Measurements from ENCODE around the gene MAN1A2.
A peak's percentile ranks its signal among the peaks of the same experiment; 100 is the strongest.

The MAN1A2 gene

GRCh38 chr1:117562581-117563491 is 195.6 kb downstream of the MAN1A2 start:
- no peak for DNase-seq

- no peak for DNase-seq
Measured at GRCh38 chr1:117563492-117563875, 196.2 kb downstream of the MAN1A2 start.

GRCh38 chr1:117564227-117565075 is 197.2 kb downstream of the MAN1A2 start:
- DNase-seq = no peak

DNA sequence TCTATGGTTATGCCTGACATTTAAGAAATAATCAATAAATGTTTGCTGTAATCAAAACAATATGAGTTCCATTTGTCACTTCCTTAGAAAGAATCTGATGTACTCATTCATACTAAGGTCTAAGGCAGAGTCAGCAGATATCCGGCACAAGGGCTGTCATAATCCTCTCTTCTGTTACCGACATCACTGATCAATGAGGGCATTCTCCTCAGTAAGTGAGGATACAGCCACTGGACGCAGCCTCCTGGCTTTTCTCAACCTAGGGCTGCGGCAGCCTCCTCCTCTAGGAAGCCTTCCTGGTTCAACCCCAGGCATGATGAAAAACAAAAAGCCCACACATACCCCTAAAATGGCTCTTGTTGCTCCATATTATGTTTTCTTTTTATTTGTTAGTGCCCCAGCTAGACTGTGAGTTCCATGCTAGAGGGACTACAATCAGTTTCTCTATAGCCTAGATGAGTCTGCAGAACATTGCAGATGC is 197.9 kb downstream of the MAN1A2 start:
- DNase-seq = no peak

DNA sequence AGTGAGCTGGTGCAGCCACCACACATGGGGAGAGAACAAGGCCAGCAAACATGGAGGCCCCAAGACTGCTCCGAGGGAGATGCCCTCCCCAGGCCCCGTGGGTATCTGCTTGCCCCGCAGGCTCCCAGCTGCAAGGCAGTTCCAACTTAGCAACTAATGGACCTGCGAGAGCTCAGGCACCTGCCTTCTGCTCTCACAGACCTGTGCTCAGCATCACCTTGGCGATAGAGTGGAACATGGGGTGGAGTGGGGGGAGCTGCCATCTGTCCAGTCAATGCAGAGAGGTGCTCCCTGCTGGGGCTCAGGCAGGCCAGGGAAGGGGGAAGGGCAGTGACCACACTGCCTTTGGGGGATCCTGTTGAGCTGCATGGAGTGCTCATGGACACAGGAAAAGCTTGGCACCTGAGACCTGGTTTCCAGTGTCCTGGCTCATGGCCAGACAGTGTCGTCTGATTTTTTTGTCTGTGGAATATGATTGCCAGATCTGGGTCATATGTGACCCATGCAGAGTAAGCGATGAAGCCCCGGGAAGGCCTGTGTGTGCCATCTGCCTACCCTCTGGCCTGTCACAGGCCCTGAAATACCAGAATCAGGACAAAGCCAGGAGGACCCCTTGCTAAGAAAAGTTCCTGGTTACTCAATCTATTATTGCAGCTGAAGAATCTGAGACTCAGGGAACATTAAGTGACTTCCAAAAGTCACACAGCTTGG is 198.7 kb downstream of the MAN1A2 start:
- no peak for DNase-seq

- DNase-seq = no peak
Measured at GRCh38 chr1:117566556-117566955, 199.3 kb downstream of the MAN1A2 start.

- DNase-seq = no peak
Measured at GRCh38 chr1:117567435-117567834, 200.2 kb downstream of the MAN1A2 start.

DNA sequence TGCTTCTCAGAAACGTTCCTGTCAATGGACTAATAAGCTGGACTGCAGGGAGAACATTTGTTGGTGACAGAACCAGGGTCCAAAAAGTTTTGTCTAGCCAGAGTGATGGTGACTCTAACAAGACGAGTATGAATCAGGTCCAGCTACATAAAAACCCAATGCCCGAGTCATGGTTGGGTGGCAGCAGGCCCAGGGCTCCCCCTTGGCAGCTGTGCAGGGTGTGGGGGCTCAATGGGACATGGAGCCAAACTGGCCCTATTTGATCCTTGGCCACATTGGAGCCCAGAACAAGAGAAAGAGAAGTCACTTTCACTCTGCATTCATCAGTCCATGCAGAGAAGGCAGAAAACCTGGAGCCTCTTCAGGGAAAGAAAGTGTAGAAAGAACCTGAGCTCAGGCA is 200.7 kb downstream of the MAN1A2 start:
- DNase-seq = no peak

- no peak for DNase-seq
Measured at GRCh38 chr1:117568999-117569398, 201.8 kb downstream of the MAN1A2 start.

DNA sequence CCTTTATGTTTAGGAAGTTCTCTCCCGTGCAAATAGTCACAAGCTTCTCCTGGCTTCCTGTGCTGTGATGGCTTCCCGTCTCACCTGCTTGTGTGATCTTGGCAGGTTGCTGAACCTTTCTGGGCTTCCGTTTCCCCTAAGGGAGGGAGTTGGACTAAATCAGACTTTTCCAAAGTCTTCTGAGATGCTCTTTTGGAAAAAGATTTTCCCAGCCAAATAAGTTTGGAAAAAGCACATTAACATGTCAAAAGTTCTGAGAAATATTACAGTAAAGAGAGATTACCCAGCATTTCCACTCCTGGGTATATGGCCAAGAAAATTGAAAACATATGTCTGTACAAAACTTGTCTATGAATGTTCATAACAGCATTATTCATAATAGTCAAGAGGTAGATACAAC is 202.6 kb downstream of the MAN1A2 start:
- DNase-seq = no peak

GRCh38 chr1:117570988-117571409 is 203.8 kb downstream of the MAN1A2 start:
- no peak for DNase-seq

DNA sequence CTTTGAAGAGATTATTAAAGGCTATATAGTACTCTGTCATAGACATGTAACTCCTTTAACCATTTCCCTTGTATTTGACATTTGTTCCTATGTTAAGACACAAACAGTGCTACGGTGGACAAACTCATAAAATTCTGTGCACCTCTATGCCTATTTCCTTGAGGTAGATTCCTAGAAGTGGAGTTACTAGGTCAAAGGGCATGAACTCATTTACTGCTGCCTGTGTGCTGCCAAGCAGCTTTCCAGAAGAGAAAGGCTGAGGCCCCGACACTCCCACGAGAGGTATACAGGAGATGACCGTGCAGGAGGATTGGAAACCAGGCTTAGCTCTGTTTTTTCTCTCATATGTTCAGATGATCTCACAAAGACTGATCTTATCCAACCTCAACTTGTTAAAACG is 204.2 kb downstream of the MAN1A2 start:
- DNase-seq = no peak

DNA sequence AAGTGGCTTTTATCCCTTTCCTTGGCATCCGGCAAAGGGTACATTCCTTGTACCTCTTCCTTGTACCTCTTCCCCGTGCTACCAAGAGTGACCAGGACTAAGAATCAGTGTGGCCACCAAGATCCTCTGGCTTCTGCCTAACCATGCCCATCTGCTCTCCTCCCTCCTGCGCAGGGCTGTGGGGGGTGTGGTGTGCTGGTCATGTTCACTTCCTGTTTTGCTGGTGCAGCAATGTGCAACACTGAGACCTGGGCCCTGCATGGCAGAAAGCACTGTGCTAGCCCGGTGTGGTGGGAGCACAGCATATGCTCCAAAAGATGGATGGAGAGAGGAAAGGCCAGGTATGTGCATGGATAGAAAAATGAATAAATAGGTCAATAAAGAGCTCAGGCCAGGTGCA is 205.3 kb downstream of the MAN1A2 start:
- no peak for DNase-seq

DNA sequence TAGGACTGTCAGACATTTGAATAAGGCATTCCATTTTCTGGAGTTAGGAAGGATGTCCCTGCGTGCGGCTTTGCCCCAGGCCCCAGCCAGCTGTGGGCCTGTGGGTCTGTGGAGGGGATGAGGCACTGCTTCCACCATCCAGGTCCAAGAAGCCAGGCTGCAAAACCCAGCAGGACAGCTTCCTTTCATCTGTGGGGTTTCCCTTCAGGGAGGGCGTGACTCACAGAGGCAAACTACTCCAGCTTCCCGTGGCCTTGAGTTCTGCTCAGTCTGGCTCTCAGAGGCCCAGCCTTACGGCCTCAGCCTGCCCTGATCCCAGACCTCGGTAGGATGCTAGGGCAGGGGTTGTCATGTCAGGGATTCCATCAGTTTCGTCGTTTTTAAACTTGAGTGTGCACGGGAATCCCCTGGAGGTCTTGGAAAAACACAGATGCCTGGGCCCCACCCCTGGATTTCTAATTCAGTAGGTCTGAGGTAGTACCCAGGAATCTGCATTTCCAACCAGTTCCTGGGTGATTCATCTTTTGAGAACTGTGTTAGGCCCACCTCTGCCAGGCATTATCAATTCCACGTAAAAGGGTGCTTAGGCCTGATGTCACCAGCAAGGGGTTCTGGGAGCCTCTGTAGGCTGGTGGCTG is 206.3 kb downstream of the MAN1A2 start:
- no peak for DNase-seq

- DNase-seq = no peak
Measured at GRCh38 chr1:117574161-117574835, 207.0 kb downstream of the MAN1A2 start.

GRCh38 chr1:117575586-117576225 is 208.5 kb downstream of the MAN1A2 start:
- DNase-seq = peak; percentile 12

GRCh38 chr1:117576236-117576635 is 209.0 kb downstream of the MAN1A2 start:
- no peak for DNase-seq

GRCh38 chr1:117577191-117577885 is 210.1 kb downstream of the MAN1A2 start:
- DNase-seq = no peak

DNA sequence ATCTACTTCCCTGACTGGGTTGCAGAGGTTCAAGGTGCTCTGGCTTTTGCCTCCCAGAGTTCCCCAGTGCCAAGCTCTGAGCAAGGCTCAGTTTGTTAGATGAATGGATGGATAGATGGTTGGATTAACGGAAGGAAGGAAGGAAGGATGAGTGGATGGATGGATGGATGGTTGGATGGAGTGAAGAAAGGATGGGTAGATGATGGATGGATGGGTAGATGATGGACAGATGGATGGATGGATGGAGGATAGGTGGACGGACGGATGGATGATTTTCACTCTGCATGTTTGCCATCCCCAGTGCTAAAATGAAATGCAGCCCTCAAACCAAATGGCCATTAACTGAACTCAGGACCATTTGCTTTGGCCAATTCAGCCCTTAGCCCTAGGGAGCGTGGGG is 211.2 kb downstream of the MAN1A2 start:
- no peak for DNase-seq

Data from right hindlimb (tissue), 1 donor.